Stimulated activated CD4-positive, alpha-beta T cell treated with anti-CD3 and anti-CD28 coated beads, Interleukin-4, amount 100 ng/mL, for 48 hours (primary cell): ENCODE measurements around the gene FGFR1OP2.
"Not testable (repeated sequence)": the region's sequence is repeated elsewhere in the genome, so short reads cannot be mapped to it uniquely, and the experiment has no call there.

Experiments
- DNase-seq, 2 donors: peaks; one replicate each; pipeline ENCODE4 v3.0.0-alpha.2; 2020; ENCODE audit warnings: low read depth in 2 of 2

The FGFR1OP2 gene

GRCh38 chr12:26937863-26938700, at the start of gene FGFR1OP2, which contains the start of gene INTS13:
FGFR1OP2 (plus strand) TSS chr12:26938470; CDS start chr12:26954159, 15,689 bp downstream.
INTS13 (minus strand) TSS chr12:26937981; CDS start chr12:26936803, 1,178 bp downstream.
- DNase-seq: peak; percentile 96 to 98

GRCh38 chr12:26890784-26891183, 47.5 kb upstream of the FGFR1OP2 start:
- DNase-seq: no peak

- DNase-seq: no peak
These were observed 46.6 kb upstream of the FGFR1OP2 start for GRCh38 chr12:26891704-26892103.

- DNase-seq: no peak
These were observed 42.6 kb upstream of the FGFR1OP2 start for GRCh38 chr12:26895672-26896071.

- DNase-seq: no peak
These were observed 41.4 kb upstream of the FGFR1OP2 start for GRCh38 chr12:26896913-26897312.

GRCh38 chr12:26903396-26903795, 34.9 kb upstream of the FGFR1OP2 start:
- DNase-seq: not testable (repeated sequence)

GRCh38 chr12:26906024-26906423, 32.2 kb upstream of the FGFR1OP2 start:
- DNase-seq: no peak

GRCh38 chr12:26906704-26907103, 31.6 kb upstream of the FGFR1OP2 start:
- DNase-seq: no peak

- DNase-seq: no peak
These were observed 19.7 kb upstream of the FGFR1OP2 start for GRCh38 chr12:26918321-26919215.

- no peak for DNase-seq
These were observed 19.1 kb upstream of the FGFR1OP2 start for GRCh38 chr12:26919216-26919555.

GRCh38 chr12:26921886-26922285, 16.4 kb upstream of the FGFR1OP2 start:
- DNase-seq: no peak

GRCh38 chr12:26928661-26929060, 9.6 kb upstream of the FGFR1OP2 start:
- no peak for DNase-seq

GRCh38 chr12:26929590-26929989, 8.7 kb upstream of the FGFR1OP2 start:
- no peak for DNase-seq

GRCh38 chr12:26935636-26936378, 2.5 kb upstream of the FGFR1OP2 start:
- no peak for DNase-seq

- no peak for DNase-seq
These were observed 1.5 kb upstream of the FGFR1OP2 start for GRCh38 chr12:26936559-26937442.

- DNase-seq: no peak
These were observed 817 bp upstream of the FGFR1OP2 start for GRCh38 chr12:26937443-26937862.

GRCh38 chr12:26938701-26939062, 412 bp downstream of the FGFR1OP2 start:
- DNase-seq: peak in 1 of 2 donors; percentile 6

- DNase-seq: no peak
These were observed 1.0 kb downstream of the FGFR1OP2 start for GRCh38 chr12:26939192-26939832.

GRCh38 chr12:26939953-26940352, 1.7 kb downstream of the FGFR1OP2 start:
- no peak for DNase-seq

GRCh38 chr12:26940516-26941214, 2.4 kb downstream of the FGFR1OP2 start:
- no peak for DNase-seq
